Stimulated activated naive CD8-positive, alpha-beta T cell treated with anti-CD3 and anti-CD28 coated beads, Interleukin-15, amount 100 ng/mL, for 72 hours (primary cell): Measurements from ENCODE around the gene NKAIN2.
"Not testable (repeated sequence)": the region's sequence is repeated elsewhere in the genome, so short reads cannot be mapped to it uniquely, and the experiment has no call there.

Experiments used
- ATAC-seq: fragments of 150-1000 bp; cut with Tn5 transposase; 2 replicates; pipeline ENCODE4 v1.10.0; 2021; ENCODE audit warnings: mild to moderate bottlenecking, moderate library complexity
- DNase-seq, 2 donors: peaks; one replicate each; pipeline ENCODE4 v3.0.0; 2021 to 2022
- H3K27ac Mint-ChIP-seq, 2 donors: one replicate each; pipeline ENCODE4 v1.8.0; 2022; ENCODE audit warnings: mild to moderate bottlenecking in 2 of 2, mixed read lengths in 2 of 2, moderate library complexity in 2 of 2
- H3K27me3 Mint-ChIP-seq: one replicate; pipeline ENCODE4 v1.8.0; 2022; ENCODE audit warnings: mixed read lengths
- H3K4me1 Mint-ChIP-seq: one replicate; pipeline ENCODE4 v1.8.0; 2022; ENCODE audit warnings: mild to moderate bottlenecking, mixed read lengths
- H3K4me3 Mint-ChIP-seq, 2 donors: one replicate each; pipeline ENCODE4 v1.8.0; 2022; ENCODE audit warnings: mild to moderate bottlenecking in 2 of 2, mixed read lengths in 2 of 2, moderate library complexity in 1 of 2
- H3K9me3 Mint-ChIP-seq, 2 donors: one replicate each; pipeline ENCODE4 v1.8.0; 2022; ENCODE audit warnings: mixed read lengths in 2 of 2

Gene NKAIN2

DNA sequence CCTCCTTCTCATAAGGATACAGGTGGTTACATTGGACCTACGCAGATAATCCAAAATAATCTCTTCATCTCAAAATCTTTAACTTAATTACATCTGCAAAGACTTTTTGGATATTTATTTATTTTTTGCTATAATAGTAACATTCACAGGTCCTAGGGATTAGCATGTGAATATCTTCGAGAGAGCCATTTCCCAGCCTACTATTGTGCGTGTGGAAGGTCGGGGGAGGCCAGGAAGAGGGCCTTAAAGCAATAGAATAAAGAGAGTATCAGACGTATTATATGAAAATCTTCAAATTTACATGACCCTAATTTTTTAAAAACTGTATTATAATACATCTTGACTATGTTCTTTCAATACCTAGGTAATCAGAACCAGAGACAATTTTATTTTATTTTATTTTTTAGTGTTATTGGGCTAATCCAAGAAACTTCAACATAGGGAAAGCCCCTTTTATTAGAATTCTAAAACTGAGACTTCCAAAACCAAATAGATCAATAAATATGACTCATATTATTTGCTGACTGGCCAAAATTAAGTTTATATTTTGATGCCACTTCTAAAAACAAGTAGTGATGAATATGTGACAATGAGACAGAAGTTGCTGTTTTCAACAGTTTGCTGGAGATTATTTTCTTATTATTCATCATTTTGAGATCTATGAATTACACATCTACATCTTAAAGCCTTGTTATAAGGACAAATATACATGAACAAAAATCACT is 536.1 kb downstream of the NKAIN2 start:
- H3K4me1 Mint-ChIP-seq: no peaks in the 10 kb centered on the region
- H3K4me3 Mint-ChIP-seq: no peak overlapping the region
- no peak overlapping the region for H3K27ac Mint-ChIP-seq
- H3K27me3 Mint-ChIP-seq: no peaks in the 10 kb centered on the region
- ATAC-seq: no peak
- H3K9me3 Mint-ChIP-seq: no peaks in the 10 kb centered on the region
- no peak for DNase-seq

DNA sequence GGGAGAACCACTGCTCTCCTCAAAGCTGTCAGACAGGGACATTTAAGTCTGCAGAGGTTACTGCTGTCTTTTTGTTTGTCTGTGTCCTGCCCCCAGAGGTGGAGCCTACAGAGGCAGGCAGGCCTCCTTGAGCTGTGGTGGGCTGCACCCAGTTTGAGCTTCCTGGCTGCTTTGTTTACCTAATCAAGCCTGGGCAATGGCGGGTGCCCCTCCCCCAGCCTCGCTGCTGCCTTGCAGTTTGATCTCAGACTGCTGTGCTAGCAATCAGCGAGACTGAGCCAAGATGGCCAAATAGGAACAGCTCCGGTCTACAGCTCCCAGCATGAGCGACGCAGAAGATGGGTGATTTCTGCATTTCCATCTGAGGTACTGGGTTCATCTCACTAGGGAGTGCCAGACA is 544.7 kb downstream of the NKAIN2 start:
- H3K27me3 Mint-ChIP-seq, H3K4me1 Mint-ChIP-seq, H3K27ac Mint-ChIP-seq, ATAC-seq, DNase-seq, H3K4me3 Mint-ChIP-seq: not testable (repeated sequence)
- peaks cover 0 to 13% of the 10 kb centered on the region in 2 donors for H3K9me3 Mint-ChIP-seq

DNA sequence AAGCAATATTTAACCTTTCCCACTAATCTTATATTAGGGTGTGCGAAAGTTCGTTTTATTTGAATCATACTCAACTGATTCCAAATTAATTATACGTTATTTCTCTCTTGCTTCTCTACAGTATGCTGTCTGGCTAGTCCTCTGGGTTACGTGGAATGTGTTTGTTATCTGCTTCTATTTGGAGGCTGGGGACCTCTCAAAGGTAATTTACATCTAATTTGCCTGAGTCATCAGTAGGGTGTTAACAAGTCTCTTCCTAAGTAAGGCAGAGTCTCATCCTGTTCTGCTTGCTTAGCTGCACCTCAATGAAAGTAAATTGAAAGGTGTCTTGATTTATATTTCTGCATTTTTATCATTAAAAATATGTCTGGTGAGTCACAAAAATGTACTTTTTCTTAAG is 551.5 kb downstream of the NKAIN2 start:
- ATAC-seq: no peak
- H3K27ac Mint-ChIP-seq: no peak overlapping the region
- H3K9me3 Mint-ChIP-seq: peaks cover 0 to 7% of the 10 kb centered on the region in 2 donors

DNA sequence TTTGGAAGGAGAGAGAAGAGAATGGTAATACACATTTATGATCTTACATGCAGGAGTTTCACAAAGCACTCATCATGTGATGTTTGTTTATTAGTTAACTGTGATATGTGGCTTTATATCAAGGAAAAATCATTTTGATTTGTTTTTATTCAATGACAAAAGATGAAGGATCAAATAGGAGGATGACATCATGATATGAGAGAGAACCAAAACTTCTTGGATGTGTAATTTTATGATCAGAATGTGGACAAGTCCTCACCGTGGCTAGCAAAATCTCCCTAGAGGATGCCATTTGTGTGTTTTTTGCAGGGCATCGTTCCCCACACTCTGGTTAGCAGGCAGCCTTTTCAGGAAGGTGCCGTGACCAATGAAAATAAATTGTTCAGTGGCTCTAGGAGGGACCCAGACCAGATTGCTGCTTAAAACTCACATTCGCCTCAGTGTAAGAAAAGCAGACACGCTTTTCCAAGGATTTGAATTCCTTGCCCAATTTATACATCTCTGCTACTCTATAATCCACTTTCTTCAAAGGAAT is 552.7 kb downstream of the NKAIN2 start:
- ATAC-seq (no peak), DNase-seq (no peak)
- Mint-ChIP-seq H3K27me3 (no peaks in the 10 kb centered on the region), H3K9me3 (peaks cover 0 to 7% of the 10 kb centered on the region in 2 donors), H3K4me3 (no peak overlapping the region), H3K4me1 (no peaks in the 10 kb centered on the region), H3K27ac (no peak overlapping the region)

More for the DNA sequence above, 551.5 kb downstream of the NKAIN2 start:
- no peaks in the 10 kb centered on the region for H3K27me3 Mint-ChIP-seq
- H3K4me3 Mint-ChIP-seq: no peak overlapping the region
- H3K4me1 Mint-ChIP-seq: no peaks in the 10 kb centered on the region
- DNase-seq: no peak

DNA sequence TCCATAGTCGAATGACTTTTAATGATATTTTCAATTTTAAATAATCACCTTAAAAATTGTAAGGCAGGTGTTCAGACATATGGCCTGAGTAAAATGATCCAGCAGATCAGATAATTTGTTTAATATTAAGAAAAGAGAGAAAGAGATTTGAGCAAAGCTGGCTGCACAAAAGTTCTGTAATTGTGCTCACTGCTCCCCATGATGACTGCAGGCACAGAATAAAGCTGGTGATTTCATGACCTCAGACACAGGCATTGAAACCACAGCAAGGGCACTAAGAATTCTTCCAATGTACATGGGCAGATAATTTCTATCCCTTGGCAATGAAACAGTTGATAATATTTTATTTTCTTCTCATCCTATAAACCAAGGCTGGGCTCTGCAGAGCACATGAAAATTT is 553.1 kb downstream of the NKAIN2 start:
- peaks cover 0 to 7% of the 10 kb centered on the region in 2 donors for H3K9me3 Mint-ChIP-seq
- ATAC-seq (no peak), DNase-seq (no peak)
- no peak overlapping the region for H3K4me3 Mint-ChIP-seq
- no peaks in the 10 kb centered on the region for H3K4me1 Mint-ChIP-seq
- H3K27ac Mint-ChIP-seq: no peak overlapping the region
- H3K27me3 Mint-ChIP-seq: no peaks in the 10 kb centered on the region

DNA sequence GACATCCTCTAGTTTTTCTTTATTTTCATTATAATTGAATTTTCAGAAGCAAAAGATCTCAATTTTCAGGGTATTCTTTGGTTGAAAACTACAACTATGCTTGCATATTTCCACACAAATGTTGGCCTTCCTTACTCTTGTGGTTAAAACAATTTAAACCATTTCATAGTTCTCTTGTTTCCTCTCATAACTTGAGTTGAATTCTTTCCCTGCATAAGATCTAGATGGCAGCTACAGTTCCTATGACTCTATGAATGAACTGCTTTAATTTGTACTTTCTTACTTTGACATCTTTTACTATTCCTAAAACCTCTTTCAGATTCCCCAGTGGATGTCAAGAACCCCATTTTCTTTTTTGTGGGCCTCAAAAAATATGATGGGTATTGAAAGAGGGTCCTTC is 564.5 kb downstream of the NKAIN2 start:
- H3K27me3 Mint-ChIP-seq: no peaks in the 10 kb centered on the region
- H3K4me1 Mint-ChIP-seq: no peaks in the 10 kb centered on the region
- no peak overlapping the region for H3K27ac Mint-ChIP-seq
- H3K9me3 Mint-ChIP-seq: peaks cover 0 to 5% of the 10 kb centered on the region in 2 donors
- ATAC-seq (no peak), DNase-seq (no peak)
- no peak overlapping the region for H3K4me3 Mint-ChIP-seq

DNA sequence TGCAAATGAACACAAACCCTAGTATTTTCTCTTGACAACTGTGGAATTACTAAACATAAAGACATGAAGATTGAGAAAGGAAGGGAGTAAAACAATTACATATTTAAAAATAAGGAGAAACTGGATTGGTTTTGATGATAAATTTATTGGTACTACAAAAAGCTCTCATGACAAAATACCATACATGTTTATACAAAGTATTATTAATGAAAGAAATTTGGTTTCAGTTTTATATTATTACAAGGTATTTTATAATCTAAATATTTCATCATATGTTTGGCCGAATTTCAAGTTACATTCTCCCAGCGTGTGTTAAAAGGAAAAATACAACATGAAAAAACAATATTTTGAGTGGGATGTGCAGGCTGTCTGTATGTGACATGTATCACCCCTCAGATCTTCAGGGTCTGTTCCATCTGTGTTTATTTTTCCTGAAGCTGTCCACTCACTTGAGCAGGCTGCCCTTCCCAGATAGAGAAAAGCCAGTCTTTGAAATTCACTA is 568.4 kb downstream of the NKAIN2 start:
- no peak for ATAC-seq
- DNase-seq: no peak

DNA sequence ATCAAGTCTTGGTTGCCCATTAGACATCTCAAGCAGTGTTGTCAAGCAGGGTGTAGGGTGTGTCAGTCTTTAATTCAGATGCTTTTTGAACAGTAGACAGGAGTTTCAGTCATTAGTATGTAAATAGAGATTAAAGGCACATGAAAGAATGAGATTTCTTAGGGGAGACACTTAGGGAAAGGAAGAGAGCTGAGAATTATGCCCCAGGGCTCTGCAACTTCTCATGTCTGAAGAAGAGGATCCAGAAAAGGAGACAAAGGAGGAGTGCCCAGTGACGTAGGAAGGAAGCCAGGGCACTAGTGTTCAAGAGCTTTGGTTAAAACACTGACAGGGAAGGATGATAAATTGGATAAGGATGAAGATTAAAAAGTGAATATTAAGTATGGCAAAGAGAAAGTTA is 569.7 kb downstream of the NKAIN2 start:
- H3K4me1 Mint-ChIP-seq: no peaks in the 10 kb centered on the region
- peaks cover 0 to 4% of the 10 kb centered on the region in 2 donors for H3K9me3 Mint-ChIP-seq
- H3K27ac Mint-ChIP-seq: no peak overlapping the region
- no peaks in the 10 kb centered on the region for H3K27me3 Mint-ChIP-seq
- H3K4me3 Mint-ChIP-seq: no peak overlapping the region
- no peak for DNase-seq
- no peak for ATAC-seq

More for the DNA sequence above, 568.4 kb downstream of the NKAIN2 start:
- H3K4me1 Mint-ChIP-seq: no peaks in the 10 kb centered on the region
- H3K4me3 Mint-ChIP-seq: no peak overlapping the region
- no peak overlapping the region for H3K27ac Mint-ChIP-seq
- peaks cover 0 to 5% of the 10 kb centered on the region in 2 donors for H3K9me3 Mint-ChIP-seq
- no peaks in the 10 kb centered on the region for H3K27me3 Mint-ChIP-seq

DNA sequence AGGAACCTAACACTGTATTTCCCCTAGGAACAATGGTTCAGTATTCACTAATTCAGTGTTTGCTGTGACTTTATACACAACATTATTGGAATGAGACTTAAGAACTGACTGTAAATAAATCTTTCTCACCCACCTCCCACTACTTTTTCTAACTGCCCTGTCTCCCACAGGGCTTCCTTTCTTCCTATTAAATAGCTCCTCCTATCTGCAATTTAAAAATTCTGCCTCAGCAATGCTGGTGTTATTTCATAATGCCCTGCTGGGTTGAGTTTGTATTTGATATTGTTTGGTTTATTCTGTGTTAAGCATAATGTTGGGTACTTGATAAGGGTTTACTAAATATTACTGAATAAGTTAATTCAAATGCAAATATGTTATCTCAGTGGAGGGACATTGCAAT is 585.5 kb downstream of the NKAIN2 start:
- DNase-seq (no peak), ATAC-seq (no peak)
- no peaks in the 10 kb centered on the region for H3K27me3 Mint-ChIP-seq
- no peaks in the 10 kb centered on the region for H3K4me1 Mint-ChIP-seq
- H3K4me3 Mint-ChIP-seq: no peak overlapping the region
- no peak overlapping the region for H3K27ac Mint-ChIP-seq
- H3K9me3 Mint-ChIP-seq: peaks cover 13 to 17% of the 10 kb centered on the region in 2 donors

DNA sequence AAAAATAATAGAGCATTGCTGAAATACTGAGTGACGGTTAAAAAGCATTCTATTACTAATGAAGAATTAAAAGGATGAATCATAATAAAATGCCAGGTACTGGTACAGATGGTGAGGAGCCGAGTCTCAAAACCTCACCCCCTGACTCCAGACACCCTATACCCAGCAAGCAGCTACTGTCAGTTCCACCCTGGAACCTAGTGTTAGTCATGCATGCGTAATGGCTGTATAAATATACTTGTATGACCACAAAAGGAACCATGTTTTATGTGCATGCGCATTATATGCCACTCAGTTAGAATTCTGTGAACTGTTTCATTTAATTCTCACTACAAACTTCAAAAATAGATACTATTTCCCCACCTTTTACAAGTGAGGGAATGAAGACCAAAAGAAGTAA is 589.9 kb downstream of the NKAIN2 start:
- H3K27ac Mint-ChIP-seq: no peak overlapping the region
- DNase-seq (no peak), ATAC-seq (no peak)
- no peaks in the 10 kb centered on the region for H3K27me3 Mint-ChIP-seq
- peaks cover 0 to 3% of the 10 kb centered on the region in 2 donors for H3K9me3 Mint-ChIP-seq
- H3K4me3 Mint-ChIP-seq: no peak overlapping the region
- no peaks in the 10 kb centered on the region for H3K4me1 Mint-ChIP-seq

DNA sequence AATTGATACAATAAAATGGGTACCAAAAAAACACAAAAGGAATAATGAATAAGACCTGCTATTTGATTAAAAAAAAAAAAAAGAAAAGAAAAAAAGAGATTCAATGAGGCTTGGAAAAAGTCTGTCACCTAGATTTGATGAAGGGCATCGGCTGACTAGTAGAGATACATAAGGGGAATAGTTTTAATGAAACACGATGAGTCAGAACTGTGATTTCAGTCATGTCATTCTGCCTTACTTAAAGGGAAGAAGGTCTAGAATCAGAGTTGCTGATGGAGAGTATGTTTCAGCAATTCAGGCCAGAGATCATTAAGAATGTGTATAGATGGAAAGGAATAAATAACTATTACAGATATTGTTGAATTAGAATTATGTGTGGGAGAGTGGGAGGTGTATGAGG is 592.7 kb downstream of the NKAIN2 start:
- H3K27me3 Mint-ChIP-seq: no peaks in the 10 kb centered on the region
- H3K4me1 Mint-ChIP-seq: no peaks in the 10 kb centered on the region
- no peak for DNase-seq
- no peak overlapping the region for H3K27ac Mint-ChIP-seq
- ATAC-seq: no peak
- H3K4me3 Mint-ChIP-seq: no peak overlapping the region
- H3K9me3 Mint-ChIP-seq: no peaks in the 10 kb centered on the region

DNA sequence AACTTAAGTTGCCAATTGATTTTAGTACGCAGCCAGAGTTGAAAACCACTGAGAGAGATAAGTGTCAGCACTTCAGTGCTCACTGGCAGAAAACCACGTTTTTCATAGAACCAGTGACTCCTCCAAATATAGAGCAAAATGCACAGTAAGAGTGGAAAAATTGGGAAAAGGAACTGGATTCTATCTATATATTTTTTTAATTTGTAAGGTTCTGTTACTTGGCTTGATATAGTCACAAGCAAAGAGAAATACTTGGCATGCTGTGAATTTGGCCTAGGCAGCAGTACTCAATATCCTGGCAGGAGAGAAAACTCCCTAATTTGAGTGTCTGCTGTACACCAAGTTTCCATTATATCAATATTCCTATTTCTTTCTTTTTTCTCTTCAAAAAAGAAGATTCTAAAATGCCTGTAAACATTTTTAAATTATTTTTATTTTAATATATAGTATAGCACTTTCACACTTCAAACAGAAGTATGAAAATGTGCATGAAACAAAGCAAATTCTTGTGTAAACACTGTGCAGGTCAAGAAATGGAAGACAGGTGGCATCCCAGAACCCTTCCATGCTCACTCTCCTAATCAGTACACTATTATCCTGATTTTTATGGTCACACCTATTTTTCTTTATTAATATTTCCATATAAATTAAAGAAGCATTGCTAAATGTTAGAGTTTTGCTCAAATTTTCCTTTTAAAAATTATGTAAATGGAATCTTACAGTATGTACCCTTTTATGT is 596.8 kb downstream of the NKAIN2 start:
- Mint-ChIP-seq H3K27ac (no peak overlapping the region), H3K27me3 (no peaks in the 10 kb centered on the region), H3K4me3 (no peak overlapping the region), H3K9me3 (no peaks in the 10 kb centered on the region), H3K4me1 (no peaks in the 10 kb centered on the region)
- ATAC-seq: no peak
- DNase-seq: no peak

DNA sequence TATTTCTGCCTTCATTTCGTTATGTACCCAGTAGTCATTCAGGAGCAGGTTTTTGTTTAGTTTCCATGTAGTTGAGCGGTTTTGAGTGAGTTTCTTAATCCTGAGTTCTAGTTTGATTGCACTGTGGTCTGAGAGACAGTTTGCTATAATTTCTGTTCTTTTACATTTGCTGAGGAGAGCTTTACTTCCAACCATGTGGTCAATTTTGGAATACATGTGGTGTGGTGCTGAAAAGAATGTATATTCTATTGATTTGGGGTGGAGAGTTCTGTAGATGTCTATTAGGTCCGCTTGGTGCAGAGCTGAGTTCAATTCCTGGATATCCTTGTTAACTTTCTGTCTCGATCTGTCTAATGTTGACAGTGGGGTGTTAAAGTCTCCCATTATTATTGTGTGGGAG is 606.8 kb downstream of the NKAIN2 start:
- H3K27me3 Mint-ChIP-seq, H3K27ac Mint-ChIP-seq, ATAC-seq, H3K4me3 Mint-ChIP-seq, DNase-seq, H3K4me1 Mint-ChIP-seq: not testable (repeated sequence)
- peaks cover 11 to 16% of the 10 kb centered on the region in 2 donors for H3K9me3 Mint-ChIP-seq

DNA sequence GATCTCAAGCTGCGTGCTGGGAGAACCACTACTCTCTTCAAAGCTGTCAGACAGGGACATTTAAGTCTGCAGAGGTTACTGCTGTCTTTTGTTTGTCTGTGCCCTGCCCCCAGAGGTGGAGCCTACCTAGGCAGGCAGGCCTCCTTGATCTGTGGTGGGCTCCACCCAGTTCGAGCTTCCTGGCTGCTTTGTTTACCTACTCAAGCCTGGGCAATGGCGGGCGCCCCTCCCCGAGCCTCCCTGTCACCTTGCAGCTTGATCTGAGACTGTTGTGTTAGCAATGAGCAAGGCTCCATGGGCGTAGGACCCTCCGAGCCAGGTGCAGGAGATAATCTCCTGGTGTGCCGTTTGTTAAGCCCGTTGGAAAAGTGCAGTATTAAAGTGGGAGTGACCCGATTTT is 609.0 kb downstream of the NKAIN2 start:
- not testable (repeated sequence) for ATAC-seq, DNase-seq, H3K27ac Mint-ChIP-seq, H3K27me3 Mint-ChIP-seq, H3K4me1 Mint-ChIP-seq, H3K4me3 Mint-ChIP-seq
- H3K9me3 Mint-ChIP-seq: peaks cover 11 to 16% of the 10 kb centered on the region in 2 donors

DNA sequence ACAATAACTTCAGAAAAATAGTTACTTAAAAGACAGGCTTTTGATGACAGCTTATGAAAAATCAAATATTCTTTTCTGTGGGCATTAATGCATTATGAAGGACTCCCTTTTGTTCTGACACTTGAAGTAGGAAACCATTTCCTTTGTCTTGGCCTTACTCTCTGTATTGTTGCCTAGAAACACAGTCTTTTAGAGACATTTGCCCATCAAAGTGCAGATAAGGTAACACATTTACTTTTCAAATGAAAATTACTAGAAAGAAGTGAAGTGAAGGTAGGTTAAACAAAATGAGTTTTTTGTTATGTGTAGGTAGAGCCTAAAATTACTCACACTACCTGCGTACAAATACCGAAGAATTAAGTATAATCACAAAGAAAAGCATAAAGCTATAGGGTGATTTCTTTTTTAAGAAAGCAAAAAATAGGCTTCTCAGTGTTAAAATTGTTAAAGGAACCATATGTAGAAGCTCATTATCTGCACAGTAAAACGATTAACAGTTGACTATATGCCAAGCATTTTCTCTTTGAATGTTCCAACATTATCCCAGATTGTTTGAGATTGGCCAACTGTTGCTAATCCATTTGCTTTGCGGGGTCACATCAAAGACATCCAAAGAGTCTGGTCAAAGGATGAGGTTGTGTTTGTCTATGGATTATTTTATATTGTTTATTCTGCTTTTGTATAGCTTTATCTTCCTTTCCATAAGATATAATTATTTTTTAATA is 616.6 kb downstream of the NKAIN2 start:
- Mint-ChIP-seq H3K9me3 (no peaks in the 10 kb centered on the region), H3K4me3 (no peak overlapping the region), H3K27ac (no peak overlapping the region), H3K27me3 (no peaks in the 10 kb centered on the region), H3K4me1 (no peaks in the 10 kb centered on the region)
- ATAC-seq (no peak), DNase-seq (no peak)
